RCC 7860 (cell line): Measurements from ENCODE around the gene PLEKHM3.
"Not testable (repeated sequence)": the region's sequence is repeated elsewhere in the genome, so short reads cannot be mapped to it uniquely, and the experiment has no call there.

Experiments used
- DNase-seq: peaks from one replicate; pipeline ENCODE4 v3.0.0-alpha.2; 2015; ENCODE audit warnings: low spot score
- FAIRE-seq: peaks from 2 replicates; lab custom pipeline; 2012; peaks lifted over from hg19 to GRCh38; lab: Jason Lieb, UNC

Gene PLEKHM3

GRCh38 chr2:208037564-208038487 is 12.5 kb upstream of the PLEKHM3 start:
- no peak for FAIRE-seq

GRCh38 chr2:208036357-208036756 is 11.0 kb upstream of the PLEKHM3 start:
- FAIRE-seq (no peak), DNase-seq (no peak)

More at GRCh38 chr2:208037564-208038487, 12.5 kb upstream of the PLEKHM3 start:
- no peak for DNase-seq

GRCh38 chr2:208034503-208035140 is 9.3 kb upstream of the PLEKHM3 start:
- DNase-seq (no peak), FAIRE-seq (no peak)

GRCh38 chr2:208033701-208034502 is 8.6 kb upstream of the PLEKHM3 start:
- DNase-seq, result peak; percentile 46
- FAIRE-seq, result no peak

GRCh38 chr2:208031608-208032019 is 6.3 kb upstream of the PLEKHM3 start:
- FAIRE-seq (no peak), DNase-seq (no peak)

GRCh38 chr2:208025814-208026184 is 472 bp upstream of the PLEKHM3 start:
- no peak for DNase-seq
- FAIRE-seq, result no peak

- DNase-seq (no peak), FAIRE-seq (no peak)
Measured at GRCh38 chr2:208024091-208024490, 1.2 kb downstream of the PLEKHM3 start.

- no peak for DNase-seq
- no peak for FAIRE-seq
Measured at GRCh38 chr2:208020253-208020652, 5.1 kb downstream of the PLEKHM3 start.

GRCh38 chr2:208018124-208018712 is 7.1 kb downstream of the PLEKHM3 start:
- DNase-seq, FAIRE-seq: not testable (repeated sequence)

GRCh38 chr2:208017721-208018120 is 7.6 kb downstream of the PLEKHM3 start:
- DNase-seq (no peak), FAIRE-seq (no peak)

GRCh38 chr2:208015475-208015874 is 9.9 kb downstream of the PLEKHM3 start:
- no peak for DNase-seq
- FAIRE-seq, result no peak

- FAIRE-seq (peak; percentile 73), DNase-seq (peak; percentile 76)
Measured at GRCh38 chr2:208013285-208014178, 11.8 kb downstream of the PLEKHM3 start.

- DNase-seq, result no peak
- FAIRE-seq, result no peak
Measured at GRCh38 chr2:208012449-208012848, 12.9 kb downstream of the PLEKHM3 start.

- FAIRE-seq (no peak), DNase-seq (no peak)
Measured at GRCh38 chr2:208010506-208010905, 14.8 kb downstream of the PLEKHM3 start.

- DNase-seq, result no peak
- no peak for FAIRE-seq
Measured at GRCh38 chr2:208006833-208007232, 18.5 kb downstream of the PLEKHM3 start.

- no peak for FAIRE-seq
- DNase-seq, result no peak
Measured at GRCh38 chr2:208006337-208006736, 19.0 kb downstream of the PLEKHM3 start.

GRCh38 chr2:208001924-208002323 is 23.4 kb downstream of the PLEKHM3 start:
- FAIRE-seq, result no peak
- DNase-seq, result no peak

- DNase-seq, result no peak
- FAIRE-seq, result no peak
Measured at GRCh38 chr2:208000701-208001395, 24.5 kb downstream of the PLEKHM3 start.

- FAIRE-seq (no peak), DNase-seq (no peak)
Measured at GRCh38 chr2:207996848-207997247, 28.5 kb downstream of the PLEKHM3 start.
